ENCODE results near the gene ZC3H14.

DNA sequence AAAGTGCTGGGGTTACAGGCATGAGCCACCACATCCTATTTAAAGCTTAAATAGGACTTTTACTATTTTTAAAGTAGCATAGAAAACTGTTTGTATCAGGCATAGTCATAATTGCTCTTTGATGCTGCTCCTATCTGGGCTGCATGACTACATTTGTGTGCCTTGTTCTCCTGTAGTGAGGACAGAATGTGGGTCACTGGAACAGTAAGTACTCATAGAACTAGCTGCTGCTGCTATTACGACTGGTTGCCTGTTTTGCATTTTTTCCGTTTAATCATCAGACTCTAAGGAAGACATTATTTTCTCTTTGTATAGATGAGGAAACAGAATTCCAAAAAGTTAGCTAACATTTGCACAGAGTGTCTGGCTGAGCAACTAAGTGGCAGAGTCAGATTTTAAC, 42.8 kb downstream of the ZC3H14 start:
- TF ChIP-seq, protein P1, sequence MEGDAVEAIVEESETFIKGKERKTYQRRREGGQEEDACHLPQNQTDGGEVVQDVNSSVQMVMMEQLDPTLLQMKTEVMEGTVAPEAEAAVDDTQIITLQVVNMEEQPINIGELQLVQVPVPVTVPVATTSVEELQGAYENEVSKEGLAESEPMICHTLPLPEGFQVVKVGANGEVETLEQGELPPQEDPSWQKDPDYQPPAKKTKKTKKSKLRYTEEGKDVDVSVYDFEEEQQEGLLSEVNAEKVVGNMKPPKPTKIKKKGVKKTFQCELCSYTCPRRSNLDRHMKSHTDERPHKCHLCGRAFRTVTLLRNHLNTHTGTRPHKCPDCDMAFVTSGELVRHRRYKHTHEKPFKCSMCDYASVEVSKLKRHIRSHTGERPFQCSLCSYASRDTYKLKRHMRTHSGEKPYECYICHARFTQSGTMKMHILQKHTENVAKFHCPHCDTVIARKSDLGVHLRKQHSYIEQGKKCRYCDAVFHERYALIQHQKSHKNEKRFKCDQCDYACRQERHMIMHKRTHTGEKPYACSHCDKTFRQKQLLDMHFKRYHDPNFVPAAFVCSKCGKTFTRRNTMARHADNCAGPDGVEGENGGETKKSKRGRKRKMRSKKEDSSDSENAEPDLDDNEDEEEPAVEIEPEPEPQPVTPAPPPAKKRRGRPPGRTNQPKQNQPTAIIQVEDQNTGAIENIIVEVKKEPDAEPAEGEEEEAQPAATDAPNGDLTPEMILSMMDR (IDR thresholded peaks at IDR 0.05; ENCODE audit: borderline replicate concordance, extremely low read depth, low read length, poor library complexity, severe bottlenecking) = no peak
- TF ChIP-seq EZH2 (IDR thresholded peaks at IDR 0.05; ENCODE audit: borderline replicate concordance, low read depth, low read length, severe bottlenecking) = no peak

Data from DND-41 (cell line).